H9 (cell line): ENCODE measurements around the gene TOGARAM1. TPM values are rescaled to one million over a fixed set of nuclear protein-coding genes. Genes with fewer than 3 reads are reported as not detected.

Source experiments
- DNase-seq: peaks from one replicate; pipeline ENCODE4 v3.0.0-alpha.2; 2017
- H2AFZ ChIP-seq: one replicate; pipeline ENCODE4 v1.6.1; 2013; ENCODE audit warnings: mild to moderate bottlenecking, low read length, control low read depth, moderate library complexity
- H2AK5ac ChIP-seq: 2 replicates; pipeline ENCODE4 v1.6.1; 2013; ENCODE audit warnings: low read length, control low read depth, mixed read lengths; ENCODE audit not compliant: insufficient read length
- H2BK120ac ChIP-seq: one replicate; pipeline ENCODE4 v1.6.1; 2013; ENCODE audit warnings: low read depth, mild to moderate bottlenecking, low read length, control low read depth, inconsistent platforms; ENCODE audit not compliant: poor library complexity, severe bottlenecking
- H2BK12ac ChIP-seq: 2 replicates; pipeline ENCODE4 v1.6.1; 2013; ENCODE audit warnings: low read length, control low read depth, mixed read lengths, low read depth; ENCODE audit not compliant: insufficient read length
- H2BK15ac ChIP-seq: 2 replicates; pipeline ENCODE4 v1.6.1; 2013; ENCODE audit warnings: low read depth, low read length, control low read depth
- H2BK20ac ChIP-seq: one replicate; pipeline ENCODE4 v1.6.1; 2013; ENCODE audit warnings: low read depth, mild to moderate bottlenecking, low read length, control low read depth, inconsistent platforms; ENCODE audit not compliant: poor library complexity, severe bottlenecking
- H2BK5ac ChIP-seq: 2 replicates; pipeline ENCODE4 v1.6.1; 2013; ENCODE audit warnings: low read length, control low read depth, mixed read lengths; ENCODE audit not compliant: insufficient read length
- H3K14ac ChIP-seq: 2 replicates; pipeline ENCODE4 v1.6.1; 2013; ENCODE audit warnings: low read length, control low read depth; ENCODE audit not compliant: insufficient read depth
- H3K18ac ChIP-seq: 2 replicates; pipeline ENCODE4 v1.6.1; 2013; ENCODE audit warnings: low read depth, mild to moderate bottlenecking, mixed read lengths, low read length, control low read depth; ENCODE audit not compliant: insufficient read length
- H3K23ac ChIP-seq: 2 replicates; pipeline ENCODE4 v1.6.1; 2013; ENCODE audit warnings: low read length, control low read depth, mixed read lengths, low read depth; ENCODE audit not compliant: insufficient read length
- H3K23me2 ChIP-seq: 2 replicates; pipeline ENCODE4 v1.6.1; 2013; ENCODE audit warnings: low read depth, mild to moderate bottlenecking, mixed read lengths, low read length, control low read depth; ENCODE audit not compliant: insufficient read length, poor library complexity, severe bottlenecking
- H3K27ac ChIP-seq: 2 replicates; pipeline ENCODE4 v1.5.1; 2013; ENCODE audit warnings: low read length, control low read depth, mixed read lengths, low read depth; ENCODE audit not compliant: insufficient read length
- H3K27me3 ChIP-seq: 2 replicates; pipeline ENCODE4 v1.6.1; 2013; ENCODE audit warnings: low read length, control low read depth, inconsistent platforms; ENCODE audit not compliant: insufficient read depth
- H3K4ac ChIP-seq: 2 replicates; pipeline ENCODE4 v1.6.1; 2013; ENCODE audit warnings: low read depth, mild to moderate bottlenecking, control low read depth, inconsistent platforms, low read length, moderate library complexity
- H3K4me1 ChIP-seq: 2 replicates; pipeline ENCODE4 v1.6.1; 2013; ENCODE audit warnings: low read length, control low read depth, inconsistent platforms; ENCODE audit not compliant: insufficient read depth
- H3K4me2 ChIP-seq: 2 replicates; pipeline ENCODE4 v1.6.1; 2013; ENCODE audit warnings: low read length, control low read depth, mixed read lengths; ENCODE audit not compliant: insufficient read length, insufficient read depth
- H3K56ac ChIP-seq: 2 replicates; pipeline ENCODE4 v1.6.1; 2013; ENCODE audit warnings: low read depth, mild to moderate bottlenecking, mixed read lengths, low read length, control low read depth; ENCODE audit not compliant: insufficient read length
- H3K79me1 ChIP-seq: 2 replicates; pipeline ENCODE4 v1.6.1; 2013; ENCODE audit warnings: low read depth, mild to moderate bottlenecking, moderate library complexity, low read length, control low read depth, inconsistent platforms; ENCODE audit not compliant: insufficient read depth, poor library complexity, severe bottlenecking
- H3K79me2 ChIP-seq: 2 replicates; pipeline ENCODE4 v1.6.1; 2013; ENCODE audit warnings: low read length, control low read depth, inconsistent platforms; ENCODE audit not compliant: insufficient read depth
- H3K9ac ChIP-seq: 2 replicates; pipeline ENCODE4 v1.6.1; 2013; ENCODE audit warnings: low read length, control low read depth, mixed read lengths; ENCODE audit not compliant: insufficient read length; ENCODE audit errors: extremely low read depth
- H3K9me3 ChIP-seq: one replicate; pipeline ENCODE4 v1.6.1; 2013; ENCODE audit warnings: low read depth, low read length, inconsistent platforms; ENCODE audit not compliant: control insufficient read depth
- H3T11ph ChIP-seq: one replicate; pipeline ENCODE4 v1.6.1; 2013; ENCODE audit warnings: mild to moderate bottlenecking, low read length, control low read depth, inconsistent platforms
- H4K20me1 ChIP-seq: one replicate; pipeline ENCODE4 v1.6.1; 2013; ENCODE audit not compliant: control insufficient read depth, insufficient read length, insufficient read depth
- H4K5ac ChIP-seq: 2 replicates; pipeline ENCODE4 v1.6.1; 2013; ENCODE audit warnings: low read depth, mild to moderate bottlenecking, mixed read lengths, low read length, control low read depth; ENCODE audit not compliant: insufficient read length
- H4K8ac ChIP-seq: replicated peaks from 2 replicates; pipeline ENCODE4 v1.6.1; 2013; ENCODE audit warnings: low read length, control low read depth, mixed read lengths, low read depth; ENCODE audit not compliant: insufficient read length
- H4K91ac ChIP-seq: 2 replicates; pipeline ENCODE4 v1.6.1; 2013; ENCODE audit warnings: low read depth, mild to moderate bottlenecking, moderate library complexity, mixed read lengths, low read length, control low read depth; ENCODE audit not compliant: insufficient read length
- H3K27ac Mint-ChIP-seq, 3 experiments: 2 replicates in 2 of 3; 3 replicates in 1 of 3; pipeline ENCODE4 v1.8.0; 2020 to 2021; ENCODE audit warnings: mixed read lengths in 3 of 3, mild to moderate bottlenecking in 1 of 3, moderate library complexity in 1 of 3
- H3K27me3 Mint-ChIP-seq: 2 replicates; pipeline ENCODE4 v1.8.0; 2021; ENCODE audit warnings: low read depth, mild to moderate bottlenecking, moderate library complexity, mixed read lengths
- H3K36me3 Mint-ChIP-seq, 3 experiments: 2 replicates in 2 of 3; 3 replicates in 1 of 3; pipeline ENCODE4 v1.8.0; 2020 to 2021; ENCODE audit warnings: low read depth in 3 of 3, mixed read lengths in 3 of 3; ENCODE audit not compliant: insufficient read depth in 1 of 3
- H3K4me1 Mint-ChIP-seq, 2 experiments: 2 replicates each; pipeline ENCODE4 v1.8.0; 2020; ENCODE audit warnings: mixed read lengths in 2 of 2
- H3K4me3 Mint-ChIP-seq, 2 experiments: 2 replicates in 1 of 2; 3 replicates in 1 of 2; pipeline ENCODE4 v1.8.0; 2020 to 2021; ENCODE audit warnings: mild to moderate bottlenecking in 2 of 2, mixed read lengths in 2 of 2, moderate library complexity in 1 of 2
- H3K9me3 Mint-ChIP-seq, 2 experiments: 2 replicates in 1 of 2; 3 replicates in 1 of 2; pipeline ENCODE4 v1.8.0; 2020; ENCODE audit warnings: mild to moderate bottlenecking in 2 of 2, mixed read lengths in 2 of 2, moderate library complexity in 1 of 2
- WGBS: extraction: QIAGEN DNeasy Blood & Tissue Kit; methylation state at CpG from one replicate; pipeline ENCODE4 v1.1.7; 2013; ENCODE audit warnings: missing lambda C conversion rate, low lambda C conversion rate, mixed read lengths; ENCODE audit not compliant: insufficient read length; ENCODE audit errors: extremely low coverage; 5-methylcytosine and 5-hydroxymethylcytosine counted together
- total RNA-seq: library from RNA; stranded (reverse); gene quantifications from 2 replicates; pipeline ENCODE4 v1.2.1, GENCODE V29; 2021
- TF ChIP-seq, protein P1 (sequence below): fragments of 200-600 bp; sonication (generic); conservative IDR thresholded peaks from 3 replicates; pipeline ENCODE4 v1.8.0; 2021; ENCODE audit warnings: antibody characterized with exemption, mild to moderate bottlenecking

The TOGARAM1 gene
- total RNA-seq, 1 experiment from 2014 or later: 11.4 TPM

DNA sequence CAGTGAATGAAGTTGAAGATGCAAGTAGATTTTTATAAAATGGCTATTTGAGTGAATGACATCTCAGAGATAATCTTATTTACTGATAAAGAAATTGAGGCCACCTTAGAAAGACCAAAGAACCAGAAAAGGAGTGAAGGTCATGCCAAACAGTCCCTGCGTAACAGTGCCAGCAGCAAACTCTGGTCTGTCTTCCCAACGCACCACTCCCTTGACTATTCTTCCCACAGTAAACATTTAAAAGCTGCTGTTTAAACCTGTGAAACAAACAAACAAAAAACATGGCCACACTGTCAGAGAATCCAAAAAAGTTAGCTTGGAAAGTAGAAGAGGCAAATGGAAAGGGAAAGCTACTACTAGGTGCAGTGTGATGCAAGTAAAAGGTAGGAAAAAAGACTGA is 120.4 kb downstream of the TOGARAM1 start:
- H4K20me1 ChIP-seq: no peaks in the 10 kb centered on the region
- H4K8ac ChIP-seq: no peak overlapping the region
- no peaks in the 10 kb centered on the region for H3K4me1 ChIP-seq
- no peak for DNase-seq
- no peak overlapping the region for H3K4me2 ChIP-seq
- H4K91ac ChIP-seq: no peak overlapping the region
- no peak overlapping the region for H3K4ac ChIP-seq
- Mint-ChIP-seq H3K27ac (no peak overlapping the region; a peak in 1 of 7 replicates), H3K4me1 (peaks cover 23 to 36% of the 10 kb centered on the region in 2 experiments), H3K4me3 (no peak overlapping the region), H3K9me3 (no peaks in the 10 kb centered on the region; a peak in 1 of 5 replicates), H3K27me3 (no peaks in the 10 kb centered on the region; the same call in 1 of the 2 replicates), H3K36me3 (peaks cover 0 to 19% (median 3%) of the 10 kb centered on the region in 3 experiments; a peak in 6 of 7 replicates)
- no peak overlapping the region for H3K56ac ChIP-seq
- H3K27ac ChIP-seq: no peak overlapping the region
- no peak overlapping the region for H2AFZ ChIP-seq
- peaks cover 26% of the 10 kb centered on the region; the same call in 1 of the 2 replicates for H3K79me2 ChIP-seq
- H4K5ac ChIP-seq: no peak overlapping the region
- no peaks in the 10 kb centered on the region for H3K9me3 ChIP-seq
- H2BK15ac ChIP-seq: no peak overlapping the region
- H2BK120ac ChIP-seq: no peak overlapping the region
- no peak overlapping the region for H3K9ac ChIP-seq
- no peak overlapping the region for H3K18ac ChIP-seq
- no peak overlapping the region for H2AK5ac ChIP-seq
- H3K14ac ChIP-seq: no peak overlapping the region
- H3K23ac ChIP-seq: no peak overlapping the region
- no CpG with 5 or more reads among the region's 2 CpGs for WGBS
- no peaks in the 10 kb centered on the region for H3K27me3 ChIP-seq
- no peak overlapping the region for H2BK5ac ChIP-seq
- no peak overlapping the region for H2BK20ac ChIP-seq
- H3K23me2 ChIP-seq: peaks cover 3% of the 10 kb centered on the region
- H3K79me1 ChIP-seq: no peaks in the 10 kb centered on the region
- TF ChIP-seq, protein P1, sequence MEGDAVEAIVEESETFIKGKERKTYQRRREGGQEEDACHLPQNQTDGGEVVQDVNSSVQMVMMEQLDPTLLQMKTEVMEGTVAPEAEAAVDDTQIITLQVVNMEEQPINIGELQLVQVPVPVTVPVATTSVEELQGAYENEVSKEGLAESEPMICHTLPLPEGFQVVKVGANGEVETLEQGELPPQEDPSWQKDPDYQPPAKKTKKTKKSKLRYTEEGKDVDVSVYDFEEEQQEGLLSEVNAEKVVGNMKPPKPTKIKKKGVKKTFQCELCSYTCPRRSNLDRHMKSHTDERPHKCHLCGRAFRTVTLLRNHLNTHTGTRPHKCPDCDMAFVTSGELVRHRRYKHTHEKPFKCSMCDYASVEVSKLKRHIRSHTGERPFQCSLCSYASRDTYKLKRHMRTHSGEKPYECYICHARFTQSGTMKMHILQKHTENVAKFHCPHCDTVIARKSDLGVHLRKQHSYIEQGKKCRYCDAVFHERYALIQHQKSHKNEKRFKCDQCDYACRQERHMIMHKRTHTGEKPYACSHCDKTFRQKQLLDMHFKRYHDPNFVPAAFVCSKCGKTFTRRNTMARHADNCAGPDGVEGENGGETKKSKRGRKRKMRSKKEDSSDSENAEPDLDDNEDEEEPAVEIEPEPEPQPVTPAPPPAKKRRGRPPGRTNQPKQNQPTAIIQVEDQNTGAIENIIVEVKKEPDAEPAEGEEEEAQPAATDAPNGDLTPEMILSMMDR: no peak
- no peak overlapping the region for H3T11ph ChIP-seq
- no peak overlapping the region for H2BK12ac ChIP-seq
